SK-N-SH treated with all-trans-retinoic acid at 6 μM for 48 hours (cell line): ENCODE results near the gene ATP5PD.

Experiments
- ATAC-seq: fragments of 200-7000 bp; cut with Tn5 transposase; 3 replicates; pipeline ENCODE4 v1.9.1; 2020; ENCODE audit warnings: mild to moderate bottlenecking, moderate library complexity
- BACH2 ChIP-seq: fragments of 250-450 bp; sonication (Bioruptor Pico); IDR thresholded peaks from 2 replicates; pipeline ENCODE4 v1.9.0; 2021; ENCODE audit warnings: mild to moderate bottlenecking, borderline replicate concordance
- CREB5 ChIP-seq: fragments of 250-450 bp; sonication (Bioruptor Pico); IDR thresholded peaks from 2 replicates; pipeline ENCODE4 v1.5.1; 2020; ENCODE audit warnings: low read depth, mild to moderate bottlenecking, moderate library complexity
- CSDC2 ChIP-seq: fragments of 250-450 bp; sonication (Bioruptor Pico); IDR thresholded peaks from 2 replicates; pipeline ENCODE4 v1.5.0; 2020; ENCODE audit warnings: mild to moderate bottlenecking, moderate library complexity
- CSRNP3 ChIP-seq: fragments of 250-450 bp; sonication (Bioruptor Pico); IDR thresholded peaks from 2 replicates; pipeline ENCODE4 v1.5.1; 2021; ENCODE audit warnings: mild to moderate bottlenecking, moderate library complexity
- ESRRG ChIP-seq: fragments of 250-450 bp; sonication (Bioruptor Pico); IDR thresholded peaks from 2 replicates; pipeline ENCODE4 v1.6.1; 2021; ENCODE audit warnings: mild to moderate bottlenecking
- ISL1 ChIP-seq: fragments of 250-450 bp; sonication (Bioruptor Pico); IDR thresholded peaks from 2 replicates; pipeline ENCODE4 v2.1.2; 2022; ENCODE audit warnings: mild to moderate bottlenecking, moderate library complexity
- PATZ1 ChIP-seq: fragments of 250-450 bp; sonication (Bioruptor Pico); IDR thresholded peaks from 2 replicates; pipeline ENCODE4 v1.8.0; 2020; ENCODE audit warnings: mild to moderate bottlenecking, moderate library complexity, borderline replicate concordance
- PPARA ChIP-seq: fragments of 250-450 bp; sonication (Bioruptor Pico); IDR thresholded peaks from 2 replicates; pipeline ENCODE4 v1.5.0; 2020; ENCODE audit warnings: mild to moderate bottlenecking, borderline replicate concordance
- RARB ChIP-seq: fragments of 250-450 bp; sonication (Bioruptor Pico); IDR thresholded peaks from 2 replicates; pipeline ENCODE4 v1.8.0; 2021; ENCODE audit warnings: mild to moderate bottlenecking, moderate library complexity
- SNAI2 ChIP-seq: fragments of 250-450 bp; sonication (Bioruptor Pico); IDR thresholded peaks from 2 replicates; pipeline ENCODE4 v1.5.0; 2020; ENCODE audit warnings: mild to moderate bottlenecking, moderate library complexity
- TCF4 ChIP-seq: fragments of 250-450 bp; sonication (Bioruptor Pico); IDR thresholded peaks from 2 replicates; pipeline ENCODE4 v1.8.0; 2021; ENCODE audit warnings: mild to moderate bottlenecking, moderate library complexity, borderline replicate concordance
- TOX ChIP-seq: fragments of 250-450 bp; sonication (Bioruptor Pico); IDR thresholded peaks from 2 replicates; pipeline ENCODE4 v1.8.0; 2021; ENCODE audit warnings: mild to moderate bottlenecking, moderate library complexity, borderline replicate concordance
- ZFP3 ChIP-seq: fragments of 250-450 bp; sonication (Bioruptor Pico); IDR thresholded peaks from 2 replicates; pipeline ENCODE4 v1.5.0; 2020; ENCODE audit warnings: mild to moderate bottlenecking, moderate library complexity
- ZNF565 ChIP-seq: fragments of 450-650 bp; formaldehyde crosslinking; conservative IDR thresholded peaks from 2 replicates; pipeline ENCODE4 v1.5.0; 2020; ENCODE audit warnings: low read depth, mild to moderate bottlenecking, moderate library complexity
- ZNF70 ChIP-seq: fragments of 450-650 bp; formaldehyde crosslinking; IDR thresholded peaks from 2 replicates; pipeline ENCODE4 v1.5.0; 2020; ENCODE audit warnings: mild to moderate bottlenecking, moderate library complexity

Gene ATP5PD

GRCh38 chr17:75079023-75079373 lies 32.2 kb upstream of the ATP5PD start:
- peak; percentile 58 for ATAC-seq
- TF ChIP-seq PATZ1 (CRISPR knock-in tag): no peak
- no peak for TF ChIP-seq ZNF565 (CRISPR knock-in tag)
- TF ChIP-seq PPARA (CRISPR knock-in tag): no peak
- TF ChIP-seq BACH2 (CRISPR knock-in tag): no peak
- no peak for TF ChIP-seq ESRRG (CRISPR knock-in tag)
- TF ChIP-seq ISL1 (CRISPR knock-in tag): no peak
- no peak for TF ChIP-seq CSDC2
- no peak for TF ChIP-seq SNAI2
- no peak for TF ChIP-seq TOX
- TF ChIP-seq TCF4 (CRISPR knock-in tag): no peak
- no peak for TF ChIP-seq RARB (CRISPR knock-in tag)

- TF ChIP-seq TCF4 (CRISPR knock-in tag) (no peak), ISL1 (CRISPR knock-in tag) (0 out of 2 replicates have a peak, but pooled peaks have one; percentile 21), ZNF565 (CRISPR knock-in tag) (no peak), RARB (CRISPR knock-in tag) (no peak), CSRNP3 (CRISPR knock-in tag) (no peak), ZNF70 (CRISPR knock-in tag) (no peak), PATZ1 (CRISPR knock-in tag) (peak; percentile 65; the same call in 1 of the 2 replicates)
- ATAC-seq: peak; percentile 88
Observed at GRCh38 chr17:75078284-75079022, 31.7 kb upstream of the ATP5PD start.

GRCh38 chr17:75077496-75078283 lies 30.9 kb upstream of the ATP5PD start:
- no peak for TF ChIP-seq CSRNP3 (CRISPR knock-in tag)
- no peak for ATAC-seq

- no peak for ATAC-seq
- TF ChIP-seq CREB5 (no peak), TOX (no peak), ZNF565 (CRISPR knock-in tag) (no peak), ZFP3 (CRISPR knock-in tag) (no peak)
Observed at GRCh38 chr17:75077072-75077495, 30.3 kb upstream of the ATP5PD start.
